Hepatocyte (in vitro differentiated cells): Measurements from ENCODE around the gene CISD2.

ENCODE experiments used
- CTCF ChIP-seq: fragments of 200-600 bp; sonication (generic); IDR thresholded peaks from 2 replicates; pipeline ENCODE4 v1.5.1; 2016; ENCODE audit warnings: antibody characterized with exemption, mild to moderate bottlenecking; ENCODE audit not compliant: poor library complexity
- EZH2 ChIP-seq: fragments of 200-600 bp; sonication (generic); IDR thresholded peaks from 2 replicates; pipeline ENCODE4 v1.6.1; 2016; ENCODE audit warnings: antibody characterized with exemption, mild to moderate bottlenecking, borderline replicate concordance
- EZH2phosphoT487 ChIP-seq: fragments of 200-600 bp; sonication (generic); IDR thresholded peaks from one replicate; pipeline ENCODE4 v1.6.1; 2018; ENCODE audit warnings: antibody characterized with exemption, mild to moderate bottlenecking, low read depth, moderate library complexity; ENCODE audit not compliant: unreplicated experiment, severe bottlenecking

GRCh38 chr4:102878901-102879300 lies 10.1 kb downstream of the CISD2 start:
- TF ChIP-seq CTCF (no peak), EZH2phosphoT487 (no peak), EZH2 (no peak)
